H9 (cell line): Measurements from ENCODE around the gene GORASP1. TPM values are rescaled to one million over a fixed set of nuclear protein-coding genes. Genes with fewer than 3 reads are reported as not detected.

Source experiments
- DNase-seq: peaks from one replicate; pipeline ENCODE4 v3.0.0-alpha.2; 2017
- H2AFZ ChIP-seq: one replicate; pipeline ENCODE4 v1.6.1; 2013; ENCODE audit warnings: mild to moderate bottlenecking, low read length, control low read depth, moderate library complexity
- H2AK5ac ChIP-seq: 2 replicates; pipeline ENCODE4 v1.6.1; 2013; ENCODE audit warnings: low read length, control low read depth, mixed read lengths; ENCODE audit not compliant: insufficient read length
- H2BK120ac ChIP-seq: one replicate; pipeline ENCODE4 v1.6.1; 2013; ENCODE audit warnings: low read depth, mild to moderate bottlenecking, low read length, control low read depth, inconsistent platforms; ENCODE audit not compliant: poor library complexity, severe bottlenecking
- H2BK12ac ChIP-seq: 2 replicates; pipeline ENCODE4 v1.6.1; 2013; ENCODE audit warnings: low read length, control low read depth, mixed read lengths, low read depth; ENCODE audit not compliant: insufficient read length
- H2BK15ac ChIP-seq: 2 replicates; pipeline ENCODE4 v1.6.1; 2013; ENCODE audit warnings: low read depth, low read length, control low read depth
- H2BK20ac ChIP-seq: one replicate; pipeline ENCODE4 v1.6.1; 2013; ENCODE audit warnings: low read depth, mild to moderate bottlenecking, low read length, control low read depth, inconsistent platforms; ENCODE audit not compliant: poor library complexity, severe bottlenecking
- H2BK5ac ChIP-seq: 2 replicates; pipeline ENCODE4 v1.6.1; 2013; ENCODE audit warnings: low read length, control low read depth, mixed read lengths; ENCODE audit not compliant: insufficient read length
- H3K14ac ChIP-seq: 2 replicates; pipeline ENCODE4 v1.6.1; 2013; ENCODE audit warnings: low read length, control low read depth; ENCODE audit not compliant: insufficient read depth
- H3K18ac ChIP-seq: 2 replicates; pipeline ENCODE4 v1.6.1; 2013; ENCODE audit warnings: low read depth, mild to moderate bottlenecking, mixed read lengths, low read length, control low read depth; ENCODE audit not compliant: insufficient read length
- H3K23ac ChIP-seq: 2 replicates; pipeline ENCODE4 v1.6.1; 2013; ENCODE audit warnings: low read length, control low read depth, mixed read lengths, low read depth; ENCODE audit not compliant: insufficient read length
- H3K23me2 ChIP-seq: 2 replicates; pipeline ENCODE4 v1.6.1; 2013; ENCODE audit warnings: low read depth, mild to moderate bottlenecking, mixed read lengths, low read length, control low read depth; ENCODE audit not compliant: insufficient read length, poor library complexity, severe bottlenecking
- H3K27ac ChIP-seq: 2 replicates; pipeline ENCODE4 v1.5.1; 2013; ENCODE audit warnings: low read length, control low read depth, mixed read lengths, low read depth; ENCODE audit not compliant: insufficient read length
- H3K27me3 ChIP-seq: 2 replicates; pipeline ENCODE4 v1.6.1; 2013; ENCODE audit warnings: low read length, control low read depth, inconsistent platforms; ENCODE audit not compliant: insufficient read depth
- H3K4ac ChIP-seq: 2 replicates; pipeline ENCODE4 v1.6.1; 2013; ENCODE audit warnings: low read depth, mild to moderate bottlenecking, control low read depth, inconsistent platforms, low read length, moderate library complexity
- H3K4me1 ChIP-seq: 2 replicates; pipeline ENCODE4 v1.6.1; 2013; ENCODE audit warnings: low read length, control low read depth, inconsistent platforms; ENCODE audit not compliant: insufficient read depth
- H3K4me2 ChIP-seq: 2 replicates; pipeline ENCODE4 v1.6.1; 2013; ENCODE audit warnings: low read length, control low read depth, mixed read lengths; ENCODE audit not compliant: insufficient read length, insufficient read depth
- H3K56ac ChIP-seq: 2 replicates; pipeline ENCODE4 v1.6.1; 2013; ENCODE audit warnings: low read depth, mild to moderate bottlenecking, mixed read lengths, low read length, control low read depth; ENCODE audit not compliant: insufficient read length
- H3K79me1 ChIP-seq: 2 replicates; pipeline ENCODE4 v1.6.1; 2013; ENCODE audit warnings: low read depth, mild to moderate bottlenecking, moderate library complexity, low read length, control low read depth, inconsistent platforms; ENCODE audit not compliant: insufficient read depth, poor library complexity, severe bottlenecking
- H3K79me2 ChIP-seq: 2 replicates; pipeline ENCODE4 v1.6.1; 2013; ENCODE audit warnings: low read length, control low read depth, inconsistent platforms; ENCODE audit not compliant: insufficient read depth
- H3K9ac ChIP-seq: 2 replicates; pipeline ENCODE4 v1.6.1; 2013; ENCODE audit warnings: low read length, control low read depth, mixed read lengths; ENCODE audit not compliant: insufficient read length; ENCODE audit errors: extremely low read depth
- H3K9me3 ChIP-seq: one replicate; pipeline ENCODE4 v1.6.1; 2013; ENCODE audit warnings: low read depth, low read length, inconsistent platforms; ENCODE audit not compliant: control insufficient read depth
- H3T11ph ChIP-seq: one replicate; pipeline ENCODE4 v1.6.1; 2013; ENCODE audit warnings: mild to moderate bottlenecking, low read length, control low read depth, inconsistent platforms
- H4K20me1 ChIP-seq: one replicate; pipeline ENCODE4 v1.6.1; 2013; ENCODE audit not compliant: control insufficient read depth, insufficient read length, insufficient read depth
- H4K5ac ChIP-seq: 2 replicates; pipeline ENCODE4 v1.6.1; 2013; ENCODE audit warnings: low read depth, mild to moderate bottlenecking, mixed read lengths, low read length, control low read depth; ENCODE audit not compliant: insufficient read length
- H4K8ac ChIP-seq: replicated peaks from 2 replicates; pipeline ENCODE4 v1.6.1; 2013; ENCODE audit warnings: low read length, control low read depth, mixed read lengths, low read depth; ENCODE audit not compliant: insufficient read length
- H4K91ac ChIP-seq: 2 replicates; pipeline ENCODE4 v1.6.1; 2013; ENCODE audit warnings: low read depth, mild to moderate bottlenecking, moderate library complexity, mixed read lengths, low read length, control low read depth; ENCODE audit not compliant: insufficient read length
- H3K27ac Mint-ChIP-seq, 3 experiments: 2 replicates in 2 of 3; 3 replicates in 1 of 3; pipeline ENCODE4 v1.8.0; 2020 to 2021; ENCODE audit warnings: mixed read lengths in 3 of 3, mild to moderate bottlenecking in 1 of 3, moderate library complexity in 1 of 3
- H3K27me3 Mint-ChIP-seq: 2 replicates; pipeline ENCODE4 v1.8.0; 2021; ENCODE audit warnings: low read depth, mild to moderate bottlenecking, moderate library complexity, mixed read lengths
- H3K36me3 Mint-ChIP-seq, 3 experiments: 2 replicates in 2 of 3; 3 replicates in 1 of 3; pipeline ENCODE4 v1.8.0; 2020 to 2021; ENCODE audit warnings: low read depth in 3 of 3, mixed read lengths in 3 of 3; ENCODE audit not compliant: insufficient read depth in 1 of 3
- H3K4me1 Mint-ChIP-seq, 2 experiments: 2 replicates each; pipeline ENCODE4 v1.8.0; 2020; ENCODE audit warnings: mixed read lengths in 2 of 2
- H3K4me3 Mint-ChIP-seq, 2 experiments: 2 replicates in 1 of 2; 3 replicates in 1 of 2; pipeline ENCODE4 v1.8.0; 2020 to 2021; ENCODE audit warnings: mild to moderate bottlenecking in 2 of 2, mixed read lengths in 2 of 2, moderate library complexity in 1 of 2
- H3K9me3 Mint-ChIP-seq, 2 experiments: 2 replicates in 1 of 2; 3 replicates in 1 of 2; pipeline ENCODE4 v1.8.0; 2020; ENCODE audit warnings: mild to moderate bottlenecking in 2 of 2, mixed read lengths in 2 of 2, moderate library complexity in 1 of 2
- CTCF ChIP-seq: fragments of 200-600 bp; sonication (generic); conservative IDR thresholded peaks from 3 replicates; pipeline ENCODE4 v1.8.0; 2021; ENCODE audit warnings: antibody characterized with exemption, mild to moderate bottlenecking
- WGBS: extraction: QIAGEN DNeasy Blood & Tissue Kit; methylation state at CpG from one replicate; pipeline ENCODE4 v1.1.7; 2013; ENCODE audit warnings: missing lambda C conversion rate, low lambda C conversion rate, mixed read lengths; ENCODE audit not compliant: insufficient read length; ENCODE audit errors: extremely low coverage; 5-methylcytosine and 5-hydroxymethylcytosine counted together
- total RNA-seq: library from RNA; stranded (reverse); gene quantifications from 2 replicates; pipeline ENCODE4 v1.2.1, GENCODE V29; 2021

GORASP1 gene
- total RNA-seq, 1 experiment from 2014 or later, result 37.4 TPM

DNA sequence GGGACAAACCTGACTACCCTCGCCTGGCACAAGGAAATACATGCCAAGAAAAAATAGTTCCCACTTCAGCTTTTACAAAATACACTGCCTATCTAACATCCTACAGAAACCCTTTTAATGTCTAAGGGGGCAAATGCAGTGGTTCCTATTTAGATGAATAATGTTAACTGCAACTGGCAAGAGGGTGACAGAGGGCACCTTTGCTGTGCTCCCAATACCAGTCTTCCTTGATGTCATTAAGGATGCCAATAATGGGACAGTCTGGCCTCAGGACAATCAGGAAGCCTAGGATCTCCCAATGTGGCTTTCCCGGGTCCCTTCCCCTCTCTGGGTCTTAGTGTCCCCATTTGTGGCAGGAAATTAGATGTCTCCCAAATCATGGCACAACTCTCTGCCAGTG lies 32.0 kb upstream of the GORASP1 start:
- H2AK5ac ChIP-seq, result no peak overlapping the region
- no peak overlapping the region for H2BK20ac ChIP-seq
- H3K56ac ChIP-seq, result no peak overlapping the region
- no peaks in the 10 kb centered on the region for H3K9me3 ChIP-seq
- no peaks in the 10 kb centered on the region for H4K20me1 ChIP-seq
- H2AFZ ChIP-seq, result no peak overlapping the region
- Mint-ChIP-seq H3K27ac (no peak overlapping the region), H3K4me3 (no peak overlapping the region), H3K9me3 (no peaks in the 10 kb centered on the region), H3K27me3 (no peaks in the 10 kb centered on the region), H3K36me3 (peaks cover 7 to 27% (median 20%) of the 10 kb centered on the region in 3 experiments; a peak in 6 of 7 replicates), H3K4me1 (peaks cover 2% of the 10 kb centered on the region in 2 experiments; a peak in 2 of 4 replicates)
- no peak overlapping the region for H2BK5ac ChIP-seq
- whole genome bisulfite sequencing, result no CpG with 5 or more reads among the region's 2 CpGs
- H3K14ac ChIP-seq, result no peak overlapping the region
- no peak overlapping the region for H3K4me2 ChIP-seq
- no peaks in the 10 kb centered on the region for H3K27me3 ChIP-seq
- no peak overlapping the region for H2BK15ac ChIP-seq
- no peaks in the 10 kb centered on the region for H3K4me1 ChIP-seq
- no peak overlapping the region for H3T11ph ChIP-seq
- H2BK120ac ChIP-seq, result no peak overlapping the region
- no peak overlapping the region for H3K23ac ChIP-seq
- peak; percentile 4 for DNase-seq
- H3K4ac ChIP-seq, result no peak overlapping the region
- H2BK12ac ChIP-seq, result no peak overlapping the region
- H3K23me2 ChIP-seq, result no peaks in the 10 kb centered on the region
- no peak overlapping the region for H4K5ac ChIP-seq
- no peaks in the 10 kb centered on the region for H3K79me2 ChIP-seq
- no peak overlapping the region for H3K9ac ChIP-seq
- no peak for TF ChIP-seq CTCF
- no peak overlapping the region for H4K8ac ChIP-seq
- no peak overlapping the region for H3K27ac ChIP-seq
- H4K91ac ChIP-seq, result no peak overlapping the region
- no peak overlapping the region for H3K18ac ChIP-seq
- no peaks in the 10 kb centered on the region for H3K79me1 ChIP-seq
